Neural progenitor cell (in vitro differentiated cells): ENCODE results near the gene RCSD1. TPM values are rescaled to one million over a fixed set of nuclear protein-coding genes. Genes with fewer than 3 reads are reported as not detected.
A peak's percentile ranks its signal among the peaks of the same experiment; 100 is the strongest.

ENCODE experiments used
- DNase-seq: peaks from one replicate; pipeline ENCODE4 v3.0.0-alpha.2; 2016; ENCODE audit warnings: low spot score
- H2AFZ ChIP-seq: fragments of 200-600 bp; sonication (generic); replicated peaks from 2 replicates; pipeline ENCODE4 v1.6.1; 2016; ENCODE audit warnings: antibody characterized with exemption
- H3F3A ChIP-seq: fragments of 200-600 bp; sonication (generic); 2 replicates; pipeline ENCODE4 v1.6.1; 2016; ENCODE audit warnings: antibody characterized with exemption, low read depth
- H3K27ac ChIP-seq: fragments of 200-600 bp; sonication (generic); 2 replicates; pipeline ENCODE4 v1.5.1; 2016; ENCODE audit warnings: mild to moderate bottlenecking
- H3K27me3 ChIP-seq: fragments of 200-600 bp; sonication (generic); 2 replicates; pipeline ENCODE4 v1.6.1; 2016; ENCODE audit warnings: mild to moderate bottlenecking, moderate library complexity
- H3K36me3 ChIP-seq: fragments of 200-600 bp; sonication (generic); 2 replicates; pipeline ENCODE4 v1.5.1; 2016
- H3K4me1 ChIP-seq: fragments of 200-600 bp; sonication (generic); 2 replicates; pipeline ENCODE4 v1.6.1; 2016; ENCODE audit warnings: mixed run types
- H3K4me2 ChIP-seq: fragments of 200-600 bp; sonication (generic); 2 replicates; pipeline ENCODE4 v1.6.1; 2016
- H3K4me3 ChIP-seq: fragments of 200-600 bp; sonication (generic); 2 replicates; pipeline ENCODE4 v1.5.1; 2016
- H3K79me2 ChIP-seq: fragments of 200-600 bp; sonication (generic); 2 replicates; pipeline ENCODE4 v1.6.1; 2016; ENCODE audit warnings: low read depth
- H3K9ac ChIP-seq: fragments of 200-600 bp; sonication (generic); 2 replicates; pipeline ENCODE4 v1.6.1; 2016
- H3K9me3 ChIP-seq: fragments of 200-600 bp; sonication (generic); 2 replicates; pipeline ENCODE4 v1.5.1; 2016; ENCODE audit warnings: low read depth
- H4K20me1 ChIP-seq: fragments of 200-600 bp; sonication (generic); 2 replicates; pipeline ENCODE4 v1.6.1; 2016; ENCODE audit warnings: low read depth
- H3K27ac Mint-ChIP-seq: 3 replicates; pipeline ENCODE4 v1.8.0; 2021; ENCODE audit warnings: mixed read lengths
- H3K27me3 Mint-ChIP-seq: 2 replicates; pipeline ENCODE4 v1.8.0; 2022; ENCODE audit warnings: low read depth, mild to moderate bottlenecking, inconsistent platforms, moderate library complexity, mixed read lengths; ENCODE audit not compliant: insufficient read depth
- H3K36me3 Mint-ChIP-seq: 3 replicates; pipeline ENCODE4 v1.8.0; 2021; ENCODE audit warnings: mixed read lengths
- H3K4me1 Mint-ChIP-seq: 3 replicates; pipeline ENCODE4 v1.8.0; 2021; ENCODE audit warnings: mixed read lengths
- H3K4me3 Mint-ChIP-seq: 3 replicates; pipeline ENCODE4 v1.8.0; 2021; ENCODE audit warnings: mild to moderate bottlenecking, moderate library complexity, mixed read lengths
- H3K9me3 Mint-ChIP-seq: 3 replicates; pipeline ENCODE4 v1.8.0; 2020; ENCODE audit warnings: mixed read lengths
- CTCF ChIP-seq: fragments of 200-600 bp; sonication (generic); IDR thresholded peaks from 2 replicates; pipeline ENCODE4 v1.5.1; 2017; ENCODE audit warnings: antibody characterized with exemption, mild to moderate bottlenecking
- EZH2phosphoT487 ChIP-seq: fragments of 200-600 bp; sonication (generic); IDR thresholded peaks from 2 replicates; pipeline ENCODE4 v1.6.1; 2017; ENCODE audit warnings: antibody characterized with exemption
- total RNA-seq: library from RNA; depleted of rRNA; stranded (reverse); fragments of >200 nt; gene quantifications from 2 replicates; pipeline ENCODE4 v1.2.3, GENCODE V29; 2015; ENCODE audit warnings: low replicate concordance

The RCSD1 gene
- total RNA-seq, 1 donor from 2014 or later: 0.06 TPM

GRCh38 chr1:167755654-167756053 is 125.6 kb downstream of the RCSD1 start:
- H3F3A ChIP-seq: peaks cover 4% of the 10 kb centered on the region
- Mint-ChIP-seq H3K27me3 (no peaks in the 10 kb centered on the region), H3K9me3 (no peaks in the 10 kb centered on the region), H3K36me3 (peaks cover 5% of the 10 kb centered on the region), H3K4me3 (no peak overlapping the region), H3K4me1 (peaks cover 12% of the 10 kb centered on the region), H3K27ac (peak overlapping the region; percentile 8)
- H3K9ac ChIP-seq: no peak overlapping the region
- no peaks in the 10 kb centered on the region for H3K36me3 ChIP-seq
- H3K4me3 ChIP-seq: no peak overlapping the region
- DNase-seq: peak; percentile 14
- peak overlapping the region; percentile 47 for H3K27ac ChIP-seq
- H3K4me2 ChIP-seq: no peak overlapping the region
- peaks cover 96% of the 10 kb centered on the region for H3K79me2 ChIP-seq
- no peak for TF ChIP-seq CTCF
- TF ChIP-seq EZH2phosphoT487: no peak
- H4K20me1 ChIP-seq: peaks cover 79% of the 10 kb centered on the region
- H2AFZ ChIP-seq: no peak overlapping the region
- H3K9me3 ChIP-seq: no peaks in the 10 kb centered on the region
- peaks cover 13% of the 10 kb centered on the region for H3K4me1 ChIP-seq
- H3K27me3 ChIP-seq: no peaks in the 10 kb centered on the region

Other genes starting within 250 kb of the RCSD1 start
- gene CD247, start 111.7 kb upstream of the RCSD1 start, total RNA-seq: 1.3 and 1.5 TPM in 2 replicates
- 55.6 and 64.2 TPM in 2 replicates for gene CREG1, start 76.5 kb upstream of the RCSD1 start, total RNA-seq
- gene MPZL1, start 91.8 kb downstream of the RCSD1 start, total RNA-seq: 121 and 125 TPM in 2 replicates